Measurements from ENCODE around the gene DBH.
"Not testable (repeated sequence)": the region's sequence is repeated elsewhere in the genome, so short reads cannot be mapped to it uniquely, and the experiment has no call there.

DBH gene

DNA sequence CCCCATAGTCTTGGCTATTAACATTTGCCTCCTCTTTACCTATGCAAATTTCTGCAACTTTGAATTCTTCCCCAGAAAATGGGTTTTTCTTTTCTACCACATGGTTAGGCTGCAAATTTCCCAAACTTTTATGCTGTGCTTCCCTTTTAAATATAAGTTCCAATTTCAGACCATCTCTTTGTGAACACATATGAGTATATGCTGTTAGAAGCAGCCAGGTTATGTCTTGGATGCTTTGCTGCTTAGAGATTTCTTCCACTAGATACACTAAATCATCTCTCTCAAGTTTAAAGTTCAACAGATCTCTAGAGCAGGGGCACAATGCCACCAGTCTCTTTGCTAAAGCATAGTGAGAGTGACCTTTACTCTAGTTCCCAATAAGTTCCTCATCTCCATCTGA lies 10.2 kb upstream of the DBH start:
- not testable (repeated sequence) for DNase-seq (ENCODE audit: low read depth)

DNA sequence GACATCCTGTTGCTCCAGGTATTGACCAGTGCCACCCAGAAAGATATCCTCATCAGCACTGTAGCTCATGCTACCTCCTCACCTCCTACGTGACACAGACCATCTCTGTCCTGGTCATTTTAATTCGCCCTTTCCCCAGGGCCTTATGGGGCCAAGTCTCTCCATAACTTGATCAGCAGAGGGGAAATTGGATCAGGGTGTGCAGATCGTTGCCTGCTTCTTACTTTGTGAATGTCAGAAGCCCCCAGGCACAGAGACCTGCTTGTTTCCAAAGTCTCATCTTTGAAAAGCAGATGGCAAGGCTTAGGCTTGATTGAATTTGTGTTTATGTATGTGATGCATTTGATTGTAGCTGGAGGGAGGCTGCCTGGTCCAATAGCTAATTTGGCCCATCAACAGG lies 8.8 kb upstream of the DBH start:
- no peak for DNase-seq (ENCODE audit: low read depth)

DNA sequence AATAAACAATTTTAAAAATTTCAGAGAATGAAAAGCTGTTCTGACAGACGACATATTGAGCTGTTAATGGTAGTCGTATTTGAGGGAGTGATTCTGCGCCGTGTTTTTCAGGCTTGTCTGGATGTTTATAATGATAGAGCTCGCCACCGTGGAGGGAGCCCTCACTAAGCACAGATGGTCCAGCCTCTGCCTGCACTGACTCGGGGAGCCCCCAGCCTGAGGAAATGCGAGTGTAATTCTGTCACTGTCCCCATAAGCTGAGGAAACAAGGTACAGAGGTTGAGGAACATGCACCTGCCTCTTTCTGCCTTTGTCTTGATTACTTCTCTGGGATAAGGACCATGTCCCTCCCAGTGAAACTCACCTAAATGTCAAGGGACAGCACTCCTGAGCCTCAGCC lies 7.4 kb upstream of the DBH start:
- no peak for DNase-seq (ENCODE audit: low read depth)

DNA sequence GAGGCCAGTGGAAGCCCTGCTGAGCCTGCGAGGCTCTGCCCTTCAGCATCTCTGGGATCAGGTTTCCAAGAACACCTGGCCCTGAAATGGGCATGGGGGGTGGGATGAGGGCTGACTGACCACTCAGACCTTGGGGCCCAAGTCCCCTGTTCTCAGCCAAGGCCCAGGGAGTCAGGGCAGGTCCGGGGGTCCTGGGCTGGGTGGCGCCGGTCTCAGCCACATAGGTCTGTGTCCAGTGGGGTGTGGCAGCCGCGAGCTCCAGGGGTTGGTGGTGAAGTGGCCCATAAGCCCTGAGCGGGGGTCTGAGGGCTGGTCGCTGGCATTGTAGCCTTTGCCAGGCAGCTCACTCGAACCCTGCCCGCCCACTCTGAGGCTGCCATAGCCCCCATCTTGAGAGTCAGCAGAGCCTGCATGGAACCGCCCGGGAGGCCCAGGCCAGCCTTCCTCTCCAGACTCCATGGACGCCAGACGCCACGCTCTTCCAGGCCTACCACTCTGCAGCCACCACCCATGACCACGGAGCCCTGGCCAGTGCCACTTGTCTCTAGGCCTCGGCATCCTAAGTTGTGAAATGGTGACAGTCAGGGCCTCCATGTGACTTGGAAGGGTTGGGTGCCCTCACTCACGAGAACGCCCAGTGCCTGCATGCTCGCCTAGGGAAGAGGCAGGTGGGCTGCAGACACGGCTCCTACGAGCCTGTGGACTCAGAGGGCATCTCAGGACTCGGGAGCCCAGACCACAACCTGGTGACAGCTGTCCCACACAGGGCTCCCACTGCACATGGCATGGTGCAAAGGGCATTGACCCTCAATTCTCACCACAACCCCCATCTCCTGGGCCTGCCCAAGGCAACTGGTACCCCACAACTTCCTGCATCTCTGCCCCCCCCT lies 6.7 kb upstream of the DBH start:
- DNase-seq (ENCODE audit: low read depth): no peak

DNA sequence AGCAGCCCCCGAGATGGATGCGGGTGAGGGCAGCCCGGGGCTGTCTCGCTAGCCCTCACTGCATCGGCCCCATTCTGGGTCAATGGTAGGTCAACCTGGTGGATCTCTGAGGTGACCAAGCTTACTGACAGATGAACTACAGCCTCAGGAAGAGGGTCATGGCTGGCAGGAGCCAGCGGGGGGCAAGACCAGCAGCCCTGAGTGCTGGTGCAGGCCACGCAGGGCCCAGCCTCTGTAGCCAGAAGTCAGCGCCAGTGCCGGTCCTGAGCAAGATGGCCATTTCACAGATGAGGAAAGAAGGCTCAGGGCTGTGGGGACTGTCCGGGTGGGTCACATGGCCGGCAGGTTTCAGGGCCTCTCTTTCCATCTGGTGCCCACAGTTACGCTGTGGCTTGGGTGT lies 5.1 kb upstream of the DBH start:
- no peak for DNase-seq (ENCODE audit: low read depth)

DNA sequence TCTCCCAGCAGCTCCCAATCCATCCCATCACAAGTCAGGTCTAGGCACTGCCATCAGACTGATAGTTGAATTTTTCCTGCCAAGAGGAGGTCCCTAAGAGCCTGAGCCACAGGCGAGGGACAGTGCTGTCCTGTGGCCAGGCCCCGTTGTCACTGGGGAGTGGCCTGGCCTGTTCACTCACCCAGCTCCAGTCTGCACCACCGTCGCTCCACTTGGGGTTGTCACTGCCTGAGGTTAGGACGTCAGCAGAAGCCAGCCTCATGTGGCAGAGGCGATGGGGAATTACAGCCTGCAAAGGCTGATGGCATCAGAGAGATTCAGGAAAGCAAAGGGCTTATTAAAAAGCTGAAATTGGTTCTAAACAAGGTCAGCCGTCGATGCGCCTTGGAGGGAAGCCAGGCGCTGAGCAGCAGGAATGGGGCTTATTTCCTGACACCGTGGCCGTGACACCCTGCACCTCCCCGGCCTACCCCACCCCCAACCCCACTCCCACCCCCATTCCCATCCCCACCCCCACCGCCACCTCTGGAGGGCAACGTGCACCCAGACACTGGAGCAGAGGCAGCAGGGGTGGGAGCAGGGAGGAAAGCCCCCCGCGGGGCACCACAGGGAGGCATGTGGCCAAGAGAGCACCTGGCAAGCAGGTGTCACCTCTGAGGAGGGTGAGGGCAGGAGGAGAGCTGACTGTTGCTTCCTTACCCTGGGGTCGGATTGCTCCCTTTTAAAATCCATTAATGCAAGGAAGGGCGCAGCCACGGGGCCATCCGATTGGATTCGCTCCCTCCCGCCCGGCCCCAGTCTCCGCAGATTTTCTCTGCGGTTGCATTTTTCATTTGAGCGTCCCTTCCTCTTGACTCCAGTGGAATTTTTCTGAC lies 3.1 kb upstream of the DBH start:
- no peak for DNase-seq (ENCODE audit: low read depth)

DNA sequence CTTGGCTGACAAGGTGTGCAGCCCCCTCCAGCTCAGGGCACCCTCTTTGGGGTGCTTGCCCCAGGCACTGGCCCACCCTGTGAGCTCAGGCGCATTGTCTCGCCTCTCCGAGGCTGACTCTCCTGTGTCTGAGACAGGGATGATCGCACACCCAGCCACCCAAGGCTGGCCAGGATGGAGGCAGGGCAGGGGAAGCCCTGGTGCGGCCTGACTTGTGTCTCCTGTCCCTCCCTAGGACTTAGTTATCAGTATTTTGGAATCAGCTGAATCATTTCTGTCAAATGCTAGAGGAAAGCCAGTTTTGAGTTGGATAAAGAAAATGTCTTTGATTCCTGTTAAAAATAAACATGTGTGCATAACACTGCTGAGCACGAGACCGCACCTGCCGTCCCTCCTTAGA lies 2.5 kb upstream of the DBH start:
- no peak for DNase-seq (ENCODE audit: low read depth)

DNA sequence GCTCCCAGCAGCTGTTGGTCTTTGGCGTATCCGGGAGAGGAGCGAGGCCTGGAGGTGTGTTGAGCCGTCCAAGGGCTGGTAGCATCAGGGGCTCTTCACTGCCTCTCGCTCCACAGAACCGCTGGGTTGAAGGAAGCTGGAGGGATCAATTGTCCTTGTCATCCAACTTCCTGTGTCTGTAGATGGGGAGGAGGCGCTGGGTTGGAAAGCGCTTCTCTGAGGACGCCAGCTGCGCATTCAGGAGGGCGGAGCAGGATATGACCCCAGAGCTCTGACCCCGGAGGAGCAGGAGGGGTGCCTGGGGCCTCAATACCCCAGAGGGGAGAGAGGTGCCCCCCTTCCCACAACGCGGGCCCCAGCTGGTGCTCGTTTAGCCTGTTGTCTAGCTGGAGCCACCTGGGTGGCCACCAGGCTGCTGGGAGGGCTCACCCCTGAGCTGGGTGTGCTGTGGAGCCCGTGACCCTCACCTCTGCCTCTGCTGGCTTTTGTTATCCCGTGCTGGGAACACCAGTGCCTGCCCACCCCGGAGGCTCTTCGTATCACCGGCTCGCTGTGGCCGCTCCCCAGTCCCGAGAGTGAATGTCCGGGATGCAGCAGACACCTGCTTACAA lies 2.0 kb upstream of the DBH start:
- DNase-seq (ENCODE audit: low read depth): no peak

DNA sequence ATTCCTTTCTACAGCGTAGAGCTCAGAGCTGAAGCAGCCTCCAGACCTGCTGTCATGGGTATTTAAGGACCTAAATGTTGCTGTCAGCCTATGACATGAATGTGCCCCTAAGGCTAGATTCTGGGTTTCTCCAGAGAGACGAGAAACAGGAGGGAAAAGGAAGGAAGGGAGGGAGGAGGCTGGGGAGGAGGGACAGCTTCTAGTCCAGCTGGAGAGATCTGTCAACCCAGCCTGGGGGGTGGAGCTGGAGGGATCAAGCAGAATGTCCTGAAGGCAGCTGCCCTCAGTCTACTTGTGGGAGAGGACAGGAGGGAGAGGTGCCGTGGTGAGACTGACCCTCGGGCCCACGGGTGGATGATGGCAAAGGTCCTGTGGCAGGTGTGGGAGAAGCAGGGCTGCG lies 1.1 kb upstream of the DBH start:
- no peak for DNase-seq (ENCODE audit: low read depth)

DNA sequence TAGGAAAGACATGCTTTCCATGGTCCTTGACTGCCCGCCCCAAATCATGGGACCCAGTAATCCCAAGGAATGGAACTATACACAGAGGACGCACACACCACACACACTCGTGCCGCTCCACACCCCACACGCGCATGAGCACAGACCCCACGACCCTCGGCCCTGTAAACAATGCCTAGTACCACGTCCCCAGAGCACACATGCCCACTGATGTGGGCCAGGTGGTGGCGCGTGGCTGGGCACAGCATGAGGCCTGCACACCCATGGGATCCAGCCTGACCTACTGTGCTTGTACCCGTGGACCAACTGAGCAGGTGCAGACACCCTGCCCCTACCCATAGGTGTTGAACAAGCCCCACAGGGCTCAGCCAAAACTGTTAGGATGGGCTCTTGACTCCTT lies 739 bp downstream of the DBH start:
- DNase-seq (ENCODE audit: low read depth): no peak

DNA sequence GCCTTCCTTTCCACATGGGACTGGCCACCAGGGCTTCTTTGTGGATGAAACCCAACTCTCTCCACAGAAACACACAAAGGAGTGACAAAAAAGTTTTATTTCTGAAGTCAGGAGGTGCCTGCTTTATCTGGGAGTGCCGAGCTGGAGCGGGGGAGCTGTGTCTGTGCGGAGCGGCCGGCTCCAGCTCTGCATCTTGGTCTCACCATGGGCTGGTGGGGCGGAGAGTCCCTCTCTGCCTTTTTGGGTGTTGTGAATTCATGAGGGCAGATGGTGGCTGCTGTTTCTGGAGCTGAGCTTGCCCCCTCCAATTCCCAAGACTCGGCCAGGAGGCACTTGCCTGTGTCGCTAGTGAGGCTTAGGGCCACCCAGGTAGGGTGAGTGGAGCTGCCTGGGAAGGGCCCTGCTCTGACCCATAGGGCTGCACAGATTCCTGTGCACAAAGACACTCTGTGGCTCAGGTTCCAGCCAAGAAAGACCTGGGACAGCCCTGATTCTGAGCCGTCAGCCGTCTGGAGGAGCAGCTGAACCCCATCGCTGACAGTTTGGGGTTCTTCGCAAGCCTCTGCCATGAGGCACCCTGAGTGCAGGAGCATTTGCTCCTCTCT lies 1.4 kb downstream of the DBH start:
- no peak for DNase-seq (ENCODE audit: low read depth)

DNA sequence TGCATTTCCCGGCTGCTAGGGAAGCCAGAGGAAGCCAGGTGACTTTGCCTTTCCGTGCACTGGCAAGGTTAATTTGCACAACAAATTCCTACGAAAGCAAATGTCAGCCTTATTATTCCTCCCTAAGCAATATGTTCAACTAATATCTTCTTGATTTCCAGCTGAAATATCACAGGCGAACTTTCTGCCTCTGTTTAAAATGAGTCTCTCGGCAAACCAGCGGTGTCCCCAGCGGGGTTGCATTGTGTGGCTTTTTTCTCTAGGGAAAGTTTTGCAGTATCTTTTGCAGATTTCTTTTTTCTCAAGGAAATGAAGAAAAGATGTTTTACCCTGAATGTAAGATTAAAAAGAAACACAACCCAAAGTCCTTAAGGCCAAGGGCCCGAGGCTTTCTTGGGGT lies 1.9 kb downstream of the DBH start:
- DNase-seq (ENCODE audit: low read depth): no peak

DNA sequence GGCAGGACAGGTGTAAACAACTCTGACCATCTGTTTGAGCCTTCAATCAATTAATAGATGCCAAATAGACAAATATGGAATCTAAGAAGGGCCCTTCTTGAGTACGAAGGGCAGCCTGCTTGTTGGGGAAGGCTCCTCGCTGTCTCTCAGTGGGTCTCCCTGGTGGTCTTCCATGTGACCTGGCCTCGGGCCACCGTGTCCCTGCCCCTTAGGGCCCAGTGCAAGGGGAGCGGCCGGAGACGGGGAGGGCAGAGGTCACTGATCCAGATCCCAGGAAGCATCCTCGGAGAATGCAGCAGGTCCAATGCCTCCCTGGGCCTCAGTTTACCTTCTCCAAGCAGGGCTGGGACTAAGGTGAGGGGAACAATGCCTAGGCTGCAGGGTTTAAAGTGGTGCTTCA lies 2.5 kb downstream of the DBH start:
- DNase-seq (ENCODE audit: low read depth): no peak

DNA sequence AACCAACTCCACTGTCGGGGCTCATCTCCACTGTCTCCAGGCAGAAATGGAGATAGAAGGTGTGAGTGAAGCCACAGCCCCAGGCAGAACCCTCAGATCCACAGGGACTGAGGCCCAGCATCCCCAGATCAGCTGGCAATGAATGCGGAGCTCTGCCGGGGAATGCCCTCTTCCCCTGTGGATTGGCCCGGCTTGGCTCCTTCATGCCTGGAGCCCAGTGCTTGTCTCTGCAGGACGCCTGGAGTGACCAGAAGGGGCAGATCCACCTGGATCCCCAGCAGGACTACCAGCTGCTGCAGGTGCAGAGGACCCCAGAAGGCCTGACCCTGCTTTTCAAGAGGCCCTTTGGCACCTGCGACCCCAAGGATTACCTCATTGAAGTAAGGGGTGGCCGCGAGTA lies 3.5 kb downstream of the DBH start:
- DNase-seq (ENCODE audit: low read depth): no peak

DNA sequence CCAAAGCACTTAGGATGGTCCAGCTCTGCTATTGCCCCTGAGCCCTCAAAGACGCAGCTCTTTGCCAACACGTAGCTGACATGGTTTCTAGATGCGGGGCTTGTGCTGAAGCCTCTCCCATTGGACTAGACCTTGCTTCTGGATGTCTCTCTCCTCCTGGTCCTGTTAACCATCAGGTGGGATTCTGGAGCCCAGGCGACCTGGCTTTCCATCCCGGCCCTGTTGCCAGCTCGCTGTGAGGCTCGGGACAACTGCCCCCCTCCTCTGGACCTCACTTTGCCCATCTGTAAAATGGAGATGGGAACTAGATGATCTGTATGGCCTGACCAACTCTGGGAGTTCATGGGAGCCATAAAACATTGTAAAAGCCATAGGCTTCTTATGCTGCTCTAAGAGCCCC lies 4.0 kb downstream of the DBH start:
- DNase-seq (ENCODE audit: low read depth): no peak

DNA sequence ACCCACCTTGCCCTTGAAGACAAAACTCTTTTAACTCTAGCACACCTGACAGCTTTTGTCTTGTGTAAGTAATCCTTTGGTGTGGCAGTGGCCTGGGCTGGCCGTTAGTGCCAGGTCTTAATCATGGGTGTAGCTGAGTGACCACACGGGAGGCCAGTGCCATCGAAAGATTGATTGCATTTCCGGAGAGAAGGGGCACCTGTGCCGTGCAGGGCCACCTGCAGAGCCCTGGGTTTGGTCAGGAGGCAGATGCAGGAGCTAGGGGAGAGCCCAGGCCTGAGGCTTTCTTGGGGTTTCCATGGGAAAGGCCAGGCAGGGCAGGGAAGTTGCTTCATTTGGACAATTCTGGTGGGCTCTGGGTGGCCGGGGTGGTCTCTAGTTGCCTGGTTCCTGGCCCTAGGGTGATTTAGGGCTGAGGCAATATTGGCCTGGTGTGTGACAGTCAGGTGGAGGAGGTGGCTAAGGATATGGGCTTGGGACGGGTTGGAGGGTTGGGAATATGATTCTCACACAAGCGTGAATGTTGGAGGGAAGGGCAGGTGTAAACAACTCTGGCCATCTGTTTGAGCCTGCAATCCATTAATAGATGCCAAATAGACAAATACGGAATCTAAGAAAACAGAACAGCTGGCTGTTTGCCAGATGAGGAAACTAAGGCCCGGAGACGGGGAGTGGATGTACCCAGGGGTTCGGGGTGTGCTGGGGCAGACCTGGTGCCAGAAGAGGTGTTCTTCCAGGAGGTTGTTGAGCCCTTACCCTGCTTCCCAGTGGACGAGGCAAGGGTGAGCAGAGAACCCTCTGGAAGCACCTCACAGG lies 4.6 kb downstream of the DBH start:
- no peak for DNase-seq (ENCODE audit: low read depth)

DNA sequence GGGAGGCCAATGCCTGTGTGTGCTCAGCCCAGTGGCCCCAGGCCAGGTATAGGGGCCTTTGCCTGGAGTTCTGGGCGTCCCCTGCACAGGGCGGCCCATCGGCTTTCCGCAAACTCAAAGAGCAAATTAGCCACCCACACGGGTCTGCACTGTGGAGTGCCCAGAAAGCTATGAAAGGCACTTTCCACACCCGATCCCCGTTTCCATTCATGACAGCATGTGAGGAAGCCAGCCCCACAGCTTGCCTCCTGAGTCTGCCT lies 5.2 kb downstream of the DBH start:
- no peak for DNase-seq (ENCODE audit: low read depth)

DNA sequence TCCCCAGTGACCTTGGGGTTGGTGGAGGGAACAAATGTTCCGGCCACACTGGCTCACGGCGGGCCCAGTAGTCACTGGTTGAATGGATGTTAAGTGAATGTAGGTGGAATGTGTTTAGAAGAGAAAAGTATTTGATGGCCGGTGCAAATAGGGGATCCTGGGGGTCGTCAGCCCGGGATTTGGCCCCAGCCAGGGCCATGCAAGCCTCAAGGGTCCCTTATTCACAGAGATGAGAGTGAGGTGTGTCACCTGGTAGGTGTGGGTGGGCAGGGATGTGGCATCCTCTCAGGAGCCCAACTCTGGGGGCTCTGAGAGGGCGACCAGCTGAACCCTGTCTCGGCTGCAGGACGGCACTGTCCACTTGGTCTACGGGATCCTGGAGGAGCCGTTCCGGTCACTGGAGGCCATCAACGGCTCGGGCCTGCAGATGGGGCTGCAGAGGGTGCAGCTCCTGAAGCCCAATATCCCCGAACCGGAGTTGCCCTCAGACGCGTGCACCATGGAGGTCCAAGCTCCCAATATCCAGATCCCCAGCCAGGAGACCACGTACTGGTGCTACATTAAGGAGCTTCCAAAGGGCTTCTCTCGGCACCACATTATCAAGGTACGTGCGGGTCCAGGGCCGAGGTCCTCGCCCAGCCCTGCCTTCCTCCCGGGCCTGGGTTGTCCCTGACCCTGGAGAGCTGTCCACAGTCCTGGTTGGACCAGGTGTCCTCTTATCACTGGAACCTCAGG lies 5.9 kb downstream of the DBH start:
- no peak for DNase-seq (ENCODE audit: low read depth)

DNA sequence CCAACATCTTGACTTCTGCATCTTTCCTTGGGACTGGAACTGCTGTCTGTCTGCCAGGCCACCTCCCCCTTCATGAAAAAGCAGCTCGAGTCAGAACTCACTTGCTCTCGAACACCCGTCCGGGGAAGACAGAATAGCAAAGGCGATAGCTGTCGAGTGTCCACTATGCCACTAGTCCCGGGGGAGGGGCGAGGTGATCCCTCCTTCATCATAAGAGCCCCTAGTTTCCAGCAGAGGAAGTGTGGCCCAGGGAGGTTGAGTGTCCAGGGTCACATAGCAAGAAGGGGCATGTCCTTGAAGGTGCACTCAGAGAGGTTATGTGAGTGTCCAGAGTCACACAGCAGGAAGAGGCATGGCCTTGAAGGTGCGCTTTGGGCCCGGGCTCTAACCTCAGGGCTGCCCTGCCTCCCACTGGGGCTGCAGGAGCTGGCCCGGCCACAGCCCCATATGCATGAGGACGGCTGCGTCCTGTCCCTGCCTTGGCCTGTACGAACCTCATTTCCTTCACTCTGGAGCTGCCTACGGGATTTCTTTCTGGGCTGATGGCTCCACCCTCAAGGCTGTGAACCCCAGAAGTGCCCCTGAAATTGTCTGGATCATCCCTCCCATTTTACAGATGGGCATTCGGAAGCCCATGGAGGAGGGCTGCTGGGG lies 6.7 kb downstream of the DBH start:
- no peak for DNase-seq (ENCODE audit: low read depth)

DNA sequence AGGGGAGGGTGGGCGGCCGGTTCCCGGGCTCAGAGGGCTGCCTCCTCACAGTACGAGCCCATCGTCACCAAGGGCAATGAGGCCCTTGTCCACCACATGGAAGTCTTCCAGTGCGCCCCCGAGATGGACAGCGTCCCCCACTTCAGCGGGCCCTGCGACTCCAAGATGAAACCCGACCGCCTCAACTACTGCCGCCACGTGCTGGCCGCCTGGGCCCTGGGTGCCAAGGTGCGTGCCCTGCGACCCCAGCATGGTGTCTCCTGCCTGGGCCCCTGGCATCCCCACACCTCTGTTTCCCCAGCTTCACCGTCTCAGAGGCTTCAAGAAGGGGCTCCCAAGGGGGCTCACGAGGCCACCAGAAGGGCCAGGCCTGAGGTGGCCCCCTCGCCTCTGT lies 7.2 kb downstream of the DBH start:
- DNase-seq (ENCODE audit: low read depth): no peak
